HG03060 (cell line): Measurements from ENCODE around the gene ARMC10.
"Not testable (repeated sequence)": the region's sequence is repeated elsewhere in the genome, so short reads cannot be mapped to it uniquely, and the experiment has no call there.

Experiments used
- ATAC-seq: cut with Tn5 transposase; IDR thresholded peaks from one replicate; pipeline ENCODE4 v1.9.1; 2021; ENCODE audit warnings: low read depth, moderate number of reproducible peaks; ENCODE audit not compliant: unreplicated experiment

The ARMC10 gene

GRCh38 chr7:103120362-103120761 lies 45.4 kb downstream of the ARMC10 start:
- no peak for ATAC-seq

GRCh38 chr7:103121641-103122040 lies 46.7 kb downstream of the ARMC10 start:
- ATAC-seq = no peak

GRCh38 chr7:103123529-103123928 lies 48.6 kb downstream of the ARMC10 start:
- no peak for ATAC-seq

DNA sequence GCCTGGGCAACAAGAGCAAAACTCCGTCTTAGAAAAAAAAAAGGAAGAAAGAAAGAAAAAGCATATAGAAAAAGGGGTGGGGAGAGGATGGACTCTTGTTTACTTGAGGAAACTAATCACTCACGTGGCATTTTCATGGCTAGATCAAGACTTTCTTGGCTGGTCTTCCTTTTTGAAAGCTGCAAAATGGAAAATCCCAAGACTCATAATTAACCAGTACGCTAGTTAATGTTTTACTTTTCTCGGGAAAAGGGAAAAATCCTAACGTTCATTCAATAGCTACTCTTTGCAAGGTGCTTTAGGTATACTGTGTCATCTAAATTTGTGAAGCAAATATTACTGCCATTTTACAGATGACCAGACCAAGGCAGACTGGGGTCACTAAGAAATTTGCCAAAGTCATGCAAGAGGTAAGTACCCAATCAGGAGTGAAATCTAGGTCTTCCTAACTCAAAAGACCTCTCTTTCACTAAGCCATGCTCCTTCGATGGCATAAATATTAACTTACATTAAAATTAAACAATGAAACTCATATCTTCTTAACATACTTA lies 49.6 kb downstream of the ARMC10 start:
- ATAC-seq = no peak

- no peak for ATAC-seq
These were observed 52.1 kb downstream of the ARMC10 start for GRCh38 chr7:103127006-103127405.

DNA sequence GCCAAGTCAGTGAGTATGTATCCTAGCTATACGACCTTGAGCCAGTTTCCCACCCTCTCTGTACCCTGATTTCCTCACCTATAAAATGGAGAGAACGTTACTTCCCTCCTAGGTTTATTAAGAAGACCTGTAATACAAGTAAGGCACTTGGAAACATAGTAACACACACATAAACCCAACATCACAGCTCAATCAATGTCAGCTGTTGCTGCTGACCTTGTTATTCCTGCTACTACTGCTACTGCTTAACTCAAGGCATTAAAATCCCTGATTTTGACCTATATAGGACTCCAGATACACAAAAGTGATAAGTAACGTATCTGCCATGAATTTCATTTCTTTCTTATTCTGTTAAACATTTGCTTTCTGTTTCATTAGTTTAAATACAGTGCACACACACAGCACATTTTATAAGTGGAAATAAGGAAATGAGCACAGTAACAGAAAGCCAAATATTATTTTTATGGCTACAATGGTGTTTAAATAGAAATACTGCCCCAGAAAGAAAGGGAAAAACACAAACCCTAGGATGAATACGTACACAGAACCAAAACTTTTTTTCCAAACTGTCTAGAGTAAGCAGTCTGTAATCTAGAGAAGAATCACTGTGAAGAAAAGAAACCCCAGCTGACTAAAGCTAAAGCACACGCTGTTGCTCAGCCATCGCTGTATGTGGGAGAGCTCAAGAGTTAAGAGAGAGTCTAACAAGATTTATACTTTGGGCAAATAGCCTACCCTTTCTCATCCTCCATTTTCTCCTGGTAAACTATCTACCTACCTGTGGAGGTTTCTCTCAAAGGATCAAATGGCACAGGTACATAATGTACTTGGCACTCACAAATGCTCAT lies 55.0 kb downstream of the ARMC10 start:
- ATAC-seq = no peak

DNA sequence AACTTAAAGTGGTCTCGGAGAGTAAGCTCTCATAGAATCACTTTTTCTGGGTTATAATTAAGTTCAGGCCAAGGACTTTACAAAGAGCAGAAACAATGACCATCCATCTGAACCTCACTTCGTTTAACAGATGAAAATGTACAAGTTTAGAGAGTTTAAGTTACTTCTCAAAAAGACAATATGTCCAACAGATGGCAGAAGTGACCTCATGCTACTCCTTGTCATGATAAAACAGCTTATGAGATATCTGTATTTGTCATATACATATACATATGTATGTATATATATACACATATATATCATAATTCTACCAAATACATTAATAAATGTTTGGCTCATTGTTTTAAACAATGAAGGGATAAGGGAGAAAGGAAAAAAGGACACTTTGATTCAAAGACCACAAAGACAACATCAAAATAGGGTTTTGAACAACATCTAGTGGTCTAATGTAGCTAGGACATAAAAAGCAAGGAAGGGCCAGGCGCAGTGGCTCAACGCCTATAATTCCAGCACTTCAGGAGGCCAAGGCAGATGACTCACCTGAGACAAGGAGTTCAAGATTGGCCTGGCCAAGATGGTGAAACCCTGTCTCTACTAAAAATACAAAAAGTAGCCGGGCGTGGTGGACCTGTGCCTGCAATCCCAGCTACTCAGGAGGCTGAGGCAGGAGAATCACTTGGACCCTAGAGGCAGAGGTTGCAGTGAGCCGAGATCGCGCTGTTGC lies 56.1 kb downstream of the ARMC10 start:
- no peak for ATAC-seq

GRCh38 chr7:103132995-103133688 lies 58.2 kb downstream of the ARMC10 start:
- no peak for ATAC-seq

DNA sequence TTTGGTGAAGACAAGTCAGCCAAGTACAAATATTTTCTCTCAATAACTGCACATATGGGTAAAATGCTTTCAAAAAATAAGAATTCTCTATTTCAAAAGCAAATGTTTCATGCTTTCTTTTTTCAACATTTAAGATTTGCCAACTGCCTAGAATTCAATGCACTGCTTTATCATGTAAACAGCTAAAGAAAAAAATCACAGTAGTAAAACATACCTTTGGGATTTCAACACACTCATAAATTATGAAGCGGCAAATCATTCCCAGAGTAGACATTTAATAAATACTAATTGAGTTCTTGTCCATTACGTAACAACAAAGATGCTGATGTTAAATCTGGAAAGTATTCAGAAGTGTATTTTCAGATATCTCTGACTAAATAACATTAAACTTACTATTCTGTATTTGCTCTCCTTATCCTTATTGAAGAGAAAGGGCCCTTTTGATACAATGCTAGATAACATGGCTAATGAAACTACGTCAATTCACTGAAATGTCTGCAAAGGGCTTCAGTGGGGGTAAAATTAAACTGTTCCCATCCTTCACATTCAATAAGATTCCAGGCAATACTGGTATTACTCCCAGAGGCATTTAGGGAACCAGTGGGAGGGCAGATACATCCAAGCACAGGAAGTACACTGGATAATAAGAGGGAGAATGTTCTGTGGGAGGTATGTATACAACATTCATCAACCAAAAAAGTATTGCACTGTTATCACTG lies 60.1 kb downstream of the ARMC10 start:
- ATAC-seq = no peak

- ATAC-seq = no peak
These were observed 65.1 kb downstream of the ARMC10 start for GRCh38 chr7:103140061-103140460.

- ATAC-seq = no peak
These were observed 65.7 kb downstream of the ARMC10 start for GRCh38 chr7:103140685-103141084.

DNA sequence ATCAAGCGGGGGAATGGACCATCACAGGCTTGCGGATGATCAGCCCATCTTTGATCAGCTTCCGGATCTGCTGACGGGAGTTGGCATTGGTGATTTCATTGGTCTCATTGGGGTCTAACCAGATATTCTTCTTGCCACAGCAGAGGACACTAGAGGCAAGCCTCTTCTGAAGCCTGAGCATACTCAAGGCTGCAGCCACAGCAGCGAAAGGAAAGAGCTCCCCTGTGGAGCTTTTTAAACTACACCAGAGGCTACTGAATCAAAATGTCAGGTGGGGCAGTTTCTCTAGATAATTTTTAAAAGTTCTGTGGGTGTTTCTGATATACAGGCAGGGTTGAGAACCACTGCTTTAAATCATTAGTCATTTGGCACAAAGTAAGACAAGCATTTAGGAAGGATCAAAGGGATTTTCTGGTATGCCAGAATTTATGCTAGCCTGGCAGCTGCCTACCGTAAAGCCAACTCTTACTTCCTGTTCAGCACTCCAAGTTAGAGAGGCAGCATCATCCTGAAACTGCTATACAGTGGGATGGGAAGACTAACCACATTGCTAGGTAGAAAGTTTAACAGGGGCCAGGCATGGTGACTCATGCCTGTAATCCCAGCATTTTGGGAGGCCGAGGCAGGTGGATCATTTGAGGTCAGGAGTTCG lies 66.9 kb downstream of the ARMC10 start:
- ATAC-seq = no peak

DNA sequence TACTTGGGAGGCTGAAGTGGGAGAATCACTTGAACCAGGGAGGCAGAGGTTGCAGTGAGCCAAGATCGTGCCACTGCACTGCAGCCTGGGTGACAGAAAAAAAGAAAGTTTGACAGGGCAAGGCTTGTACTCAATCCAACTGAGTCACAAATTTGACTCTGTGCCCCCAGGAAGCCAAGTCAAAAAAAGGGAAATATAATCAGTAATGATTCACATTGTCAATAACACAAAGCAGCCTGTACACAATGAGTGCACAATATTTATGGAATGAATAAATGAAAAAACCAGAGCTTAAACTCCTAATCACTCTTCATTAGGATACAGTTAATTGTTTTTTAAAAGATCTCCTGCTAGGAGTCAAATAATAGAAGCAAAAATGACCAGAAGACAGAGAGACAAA lies 67.6 kb downstream of the ARMC10 start:
- no peak for ATAC-seq

DNA sequence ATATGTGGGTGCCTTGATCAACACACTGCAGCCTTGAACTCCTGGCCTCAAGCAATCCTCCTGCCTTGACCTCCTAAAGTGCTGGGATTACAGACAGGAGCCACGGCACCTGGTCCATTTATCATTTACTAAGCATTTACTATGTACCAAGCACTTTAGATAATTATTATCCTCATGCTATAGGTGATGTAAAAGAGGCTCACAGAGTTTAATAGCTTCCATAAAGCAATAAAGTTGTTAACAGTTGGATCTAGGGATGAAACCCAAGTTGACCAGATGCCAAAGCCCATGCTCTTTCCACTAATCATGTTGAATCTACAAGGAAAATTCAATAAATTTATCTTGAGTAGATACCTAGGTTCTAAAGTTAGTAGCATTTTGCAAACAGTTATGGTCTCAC lies 68.9 kb downstream of the ARMC10 start:
- ATAC-seq = no peak

- ATAC-seq = not testable (repeated sequence)
These were observed 69.8 kb downstream of the ARMC10 start for GRCh38 chr7:103144754-103145153.

DNA sequence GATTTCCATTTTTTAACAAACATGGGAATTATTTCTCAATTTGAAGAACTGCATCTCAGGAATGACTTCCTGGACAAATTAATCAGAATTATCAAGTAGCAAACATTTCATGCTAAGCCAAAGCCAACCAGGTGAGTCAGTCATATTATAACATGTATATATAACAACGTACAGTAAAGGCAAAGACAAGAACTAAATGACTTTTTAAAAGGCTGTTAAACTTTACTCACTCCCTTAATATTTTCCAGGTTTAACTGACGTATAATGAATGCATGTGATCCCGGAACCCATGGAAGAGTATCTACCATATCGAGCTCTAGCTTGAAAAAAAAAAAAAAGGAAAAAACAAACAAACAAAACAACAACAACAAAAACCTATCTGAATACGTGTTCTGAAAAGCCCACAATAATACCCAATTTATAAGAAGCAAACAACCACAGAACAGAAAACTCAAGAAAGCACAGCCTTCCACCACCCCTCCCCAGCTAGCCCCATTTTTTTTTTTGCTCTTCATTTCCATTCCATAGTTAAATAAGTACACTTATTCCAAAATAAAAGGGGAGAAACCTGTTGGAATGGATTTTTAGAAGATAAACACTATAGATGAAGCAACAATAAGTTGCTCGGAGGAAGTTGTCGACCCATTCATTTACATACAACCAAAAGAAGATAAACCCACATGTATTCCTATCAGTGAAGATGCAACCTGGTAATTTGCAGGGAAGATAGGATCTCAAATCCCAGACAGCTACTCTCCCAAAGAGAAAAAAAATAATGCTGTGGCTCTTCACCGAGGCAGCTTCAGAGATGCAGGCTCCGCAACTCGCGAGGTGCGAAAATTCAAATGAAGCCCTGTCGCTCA lies 73.4 kb downstream of the ARMC10 start:
- ATAC-seq = no peak
